ENCODE results near the gene ARID5B.

- TF ChIP-seq CTCF (IDR thresholded peaks at IDR 0.05) (no peak), EZH2 (IDR thresholded peaks at IDR 0.05; ENCODE audit: borderline replicate concordance, insufficient read depth, low read depth, low read length, poor library complexity, severe bottlenecking) (no peak)
Measured at GRCh38 chr10:62068464-62068863, 167.0 kb downstream of the ARID5B start.

Data from B cell (primary cell).